ENCODE measurements around the gene ANAPC10.

The ANAPC10 gene

GRCh38 chr4:145055533-145056257 is 42.3 kb downstream of the ANAPC10 start:
- FAIRE-seq = peak; percentile 16
- DNase-seq (ENCODE audit: insufficient read length, low spot score) = no peak
- TF ChIP-seq CTCF (IDR thresholded peaks at IDR 0.05; ENCODE audit: insufficient read depth, missing control alignments) = no peak

GRCh38 chr4:145049241-145049640 is 48.8 kb downstream of the ANAPC10 start:
- FAIRE-seq = no peak
- TF ChIP-seq CTCF (IDR thresholded peaks at IDR 0.05; ENCODE audit: insufficient read depth, missing control alignments) = no peak
- DNase-seq (ENCODE audit: insufficient read length, low spot score) = no peak

- FAIRE-seq (no peak), DNase-seq (ENCODE audit: insufficient read length, low spot score) (no peak)
- TF ChIP-seq CTCF (IDR thresholded peaks at IDR 0.05; ENCODE audit: insufficient read depth, missing control alignments) = no peak
These were observed 49.2 kb downstream of the ANAPC10 start for GRCh38 chr4:145048817-145049216.

GRCh38 chr4:145047151-145047550 is 50.8 kb downstream of the ANAPC10 start:
- no peak for TF ChIP-seq CTCF (IDR thresholded peaks at IDR 0.05; ENCODE audit: insufficient read depth, missing control alignments)
- FAIRE-seq (no peak), DNase-seq (ENCODE audit: insufficient read length, low spot score) (no peak)

- TF ChIP-seq CTCF (IDR thresholded peaks at IDR 0.05; ENCODE audit: insufficient read depth, missing control alignments) = no peak
- no peak for FAIRE-seq
- DNase-seq (ENCODE audit: insufficient read length, low spot score) = no peak
These were observed 52.8 kb downstream of the ANAPC10 start for GRCh38 chr4:145045180-145045579.

- DNase-seq (ENCODE audit: insufficient read length, low spot score) (no peak), FAIRE-seq (no peak)
- TF ChIP-seq CTCF (IDR thresholded peaks at IDR 0.05; ENCODE audit: insufficient read depth, missing control alignments) = no peak
These were observed 53.7 kb downstream of the ANAPC10 start for GRCh38 chr4:145044341-145044740.

- no peak for TF ChIP-seq CTCF (IDR thresholded peaks at IDR 0.05; ENCODE audit: insufficient read depth, missing control alignments)
- DNase-seq (ENCODE audit: insufficient read length, low spot score) = no peak
- no peak for FAIRE-seq
These were observed 54.7 kb downstream of the ANAPC10 start for GRCh38 chr4:145043306-145043705.

All from D721Med (cell line).